ENCODE results near the gene FCN3. TPM values are rescaled to one million over a fixed set of nuclear protein-coding genes. Genes with fewer than 3 reads are reported as not detected.

Gene FCN3
- polyA plus RNA-seq, 2 of the 4 experiments (the other 2 are of a cell fraction): not detected

- POLR2A ChIA-PET: no interaction called here
- Histone ChIP-seq H3K27ac (no peak overlapping the region), H3K9me3 (no peaks in the 10 kb centered on the region), H3K4me1 (peaks cover 18% of the 10 kb centered on the region), H3K4me2 (no peak overlapping the region), H3K4me3 (no peak overlapping the region)
- CTCF ChIA-PET: interaction anchor here (4.7 to 11.8 kb wide), 2 partner anchors 15 to 38 kb away, joined by 21 to 134 read pairs; no protein-coding TSS in a partner anchor
- DNase-seq (ENCODE audit: low read depth in 1 of 2, low spot score in 1 of 2) (no peak), FAIRE-seq (no peak), ATAC-seq (no peak)
- no peak for TF ChIP-seq FOSL2 (IDR thresholded peaks at IDR 0.05)
- no peak for TF ChIP-seq FOSL2 (CRISPR knock-in tag; IDR thresholded peaks at IDR 0.05)
- TF ChIP-seq PBX3 (IDR thresholded peaks at IDR 0.05): no peak
- no peak for TF ChIP-seq CBX8 (IDR thresholded peaks at IDR 0.05)
- TF ChIP-seq CHD4 (IDR thresholded peaks at IDR 0.05; ENCODE audit: borderline replicate concordance): no peak
- no peak for TF ChIP-seq JUNB (IDR thresholded peaks at IDR 0.05)
- no peak for TF ChIP-seq HMGXB4 (CRISPR knock-in tag; IDR thresholded peaks at IDR 0.05; ENCODE audit: borderline replicate concordance)
- TF ChIP-seq KDM1A (IDR thresholded peaks at IDR 0.05; ENCODE audit: low read depth): no peak
- TF ChIP-seq BHLHE40 (IDR thresholded peaks at IDR 0.05; ENCODE audit: low read depth, low read length): no peak
- no peak for TF ChIP-seq CTCF (IDR thresholded peaks at IDR 0.05)
- TF ChIP-seq CEBPB (IDR thresholded peaks at IDR 0.05): no peak
- no peak for TF ChIP-seq ESRRA (IDR thresholded peaks at IDR 0.05; ENCODE audit: borderline replicate concordance, low read length)
- no peak for TF ChIP-seq CHD2 (IDR thresholded peaks at IDR 0.05; ENCODE audit: low read length, partially characterized antibody)
- no peak for TF ChIP-seq RAD21 (conservative IDR thresholded peaks at IDR 0.05 in 1 of 2, IDR thresholded peaks at IDR 0.05 in 1 of 2)
- no peak for TF ChIP-seq CBX2 (IDR thresholded peaks at IDR 0.05; ENCODE audit: borderline replicate concordance, low read depth)
- no peak for TF ChIP-seq RARB (CRISPR knock-in tag; IDR thresholded peaks at IDR 0.05)
- WGBS (ENCODE audit: missing lambda C conversion rate): 69% methylated on average over 5 of the region's 5 CpGs
Observed at GRCh38 chr1:27339213-27339612, 35.4 kb downstream of the FCN3 start.

GRCh38 chr1:27338751-27339150 lies 35.9 kb downstream of the FCN3 start:
- H3K4me1 ChIP-seq: peaks cover 18% of the 10 kb centered on the region
- TF ChIP-seq NFE2L2 (conservative IDR thresholded peaks at IDR 0.05; ENCODE audit: low read length) (no peak), MYC (IDR thresholded peaks at IDR 0.05; ENCODE audit: borderline replicate concordance, low read length) (no peak), ESRRA (IDR thresholded peaks at IDR 0.05; ENCODE audit: borderline replicate concordance, low read length) (no peak), HEYL (CRISPR knock-in tag; IDR thresholded peaks at IDR 0.05) (no peak), NPAS2 (CRISPR knock-in tag; IDR thresholded peaks at IDR 0.05; ENCODE audit: borderline replicate concordance) (no peak), POLR2AphosphoS2 (conservative IDR thresholded peaks at IDR 0.05; ENCODE audit: low read length) (no peak), REST (IDR thresholded peaks at IDR 0.05) (no peak), FOXS1 (CRISPR knock-in tag; IDR thresholded peaks at IDR 0.05) (no peak), JUNB (IDR thresholded peaks at IDR 0.05) (no peak), GATA3 (IDR thresholded peaks at IDR 0.05; ENCODE audit: borderline replicate concordance) (no peak), EHF (CRISPR knock-in tag; IDR thresholded peaks at IDR 0.05) (no peak)
- H3K4me2 ChIP-seq: no peak overlapping the region
- no peak overlapping the region for H3K4me3 ChIP-seq
- DNase-seq (ENCODE audit: low read depth in 1 of 2, low spot score in 1 of 2) (no peak), ATAC-seq (no peak), FAIRE-seq (no peak)
- no peak overlapping the region for H3K27ac ChIP-seq
- no peaks in the 10 kb centered on the region for H3K9me3 ChIP-seq
- ChIA-PET CTCF (interaction anchor here (1.6 to 11.8 kb wide), 3 partner anchors 15 to 236 kb away, joined by 4 to 134 read pairs (median 21); no protein-coding TSS in a partner anchor), POLR2A (no interaction called here)
- 96% methylated on average over 5 of the region's 6 CpGs for WGBS (ENCODE audit: missing lambda C conversion rate)

All from A549 (cell line).